HG02943 (cell line): ENCODE data around the gene JAK3.
"Not testable (repeated sequence)": the region's sequence is repeated elsewhere in the genome, so short reads cannot be mapped to it uniquely, and the experiment has no call there.

Source experiments
- ATAC-seq: cut with Tn5 transposase; IDR thresholded peaks from one replicate; pipeline ENCODE4 v1.9.1; 2021; ENCODE audit warnings: mild to moderate bottlenecking, low read depth, moderate library complexity; ENCODE audit not compliant: unreplicated experiment

JAK3 gene

GRCh38 chr19:17847538-17848366 lies at the start of gene JAK3:
TSS of gene JAK3 (minus strand) at chr19:17847982. CDS start at chr19:17844417, 3,565 bp downstream.
- ATAC-seq = no peak

GRCh38 chr19:17893766-17894165 lies 46.0 kb upstream of the JAK3 start:
- no peak for ATAC-seq

- ATAC-seq = no peak
These were observed 41.9 kb upstream of the JAK3 start for GRCh38 chr19:17889609-17890214.

GRCh38 chr19:17888260-17888659 lies 40.5 kb upstream of the JAK3 start:
- ATAC-seq = no peak

GRCh38 chr19:17887221-17887620 lies 39.4 kb upstream of the JAK3 start:
- ATAC-seq = not testable (repeated sequence)

GRCh38 chr19:17886515-17886914 lies 38.7 kb upstream of the JAK3 start:
- ATAC-seq = no peak

GRCh38 chr19:17883627-17884410 lies 36.0 kb upstream of the JAK3 start:
- no peak for ATAC-seq

- no peak for ATAC-seq
These were observed 33.9 kb upstream of the JAK3 start for GRCh38 chr19:17881701-17882100.

GRCh38 chr19:17879466-17879865 lies 31.7 kb upstream of the JAK3 start:
- ATAC-seq = no peak

GRCh38 chr19:17877696-17878095 lies 29.9 kb upstream of the JAK3 start:
- no peak for ATAC-seq

GRCh38 chr19:17874758-17875135 lies 27.0 kb upstream of the JAK3 start:
- no peak for ATAC-seq

GRCh38 chr19:17873786-17874757 lies 26.3 kb upstream of the JAK3 start:
- no peak for ATAC-seq

GRCh38 chr19:17872251-17873001 lies 24.6 kb upstream of the JAK3 start:
- ATAC-seq = no peak

- ATAC-seq = no peak
These were observed 24.1 kb upstream of the JAK3 start, which contains the start of gene SLC5A5 for GRCh38 chr19:17871878-17872250. TSS of gene SLC5A5 (plus strand) at chr19:17871945. CDS start at chr19:17872320, 375 bp downstream.

- no peak for ATAC-seq
These were observed 23.5 kb upstream of the JAK3 start for GRCh38 chr19:17871032-17871877.

- ATAC-seq = no peak
These were observed 21.4 kb upstream of the JAK3 start for GRCh38 chr19:17869114-17869608.

GRCh38 chr19:17868669-17869068 lies 20.9 kb upstream of the JAK3 start:
- no peak for ATAC-seq

- ATAC-seq = no peak
These were observed 19.2 kb upstream of the JAK3 start for GRCh38 chr19:17866964-17867486.
